ENCODE results near the gene PHACTR3.

The PHACTR3 gene

DNA sequence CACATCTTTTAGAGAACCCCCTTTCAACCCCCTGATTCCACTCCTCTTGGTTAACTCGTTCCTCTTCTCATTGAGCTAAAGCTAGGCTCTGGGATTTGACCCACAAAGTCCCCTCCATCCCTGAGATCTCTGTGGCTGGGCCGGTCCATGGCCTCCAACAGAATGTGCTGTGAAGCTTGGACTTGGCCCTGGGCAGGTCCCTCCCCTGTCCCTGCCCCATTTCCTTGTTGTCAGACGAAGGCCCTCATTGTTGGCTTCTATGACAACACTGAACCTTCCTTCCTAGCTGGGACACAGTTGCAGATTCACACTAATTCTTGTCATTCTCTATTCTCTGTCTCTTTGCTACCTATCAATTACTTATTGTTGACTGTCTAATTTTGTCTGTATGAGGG is 173.0 kb downstream of the PHACTR3 start:
- DNase-seq (ENCODE audit: low read depth), result no peak

DNA sequence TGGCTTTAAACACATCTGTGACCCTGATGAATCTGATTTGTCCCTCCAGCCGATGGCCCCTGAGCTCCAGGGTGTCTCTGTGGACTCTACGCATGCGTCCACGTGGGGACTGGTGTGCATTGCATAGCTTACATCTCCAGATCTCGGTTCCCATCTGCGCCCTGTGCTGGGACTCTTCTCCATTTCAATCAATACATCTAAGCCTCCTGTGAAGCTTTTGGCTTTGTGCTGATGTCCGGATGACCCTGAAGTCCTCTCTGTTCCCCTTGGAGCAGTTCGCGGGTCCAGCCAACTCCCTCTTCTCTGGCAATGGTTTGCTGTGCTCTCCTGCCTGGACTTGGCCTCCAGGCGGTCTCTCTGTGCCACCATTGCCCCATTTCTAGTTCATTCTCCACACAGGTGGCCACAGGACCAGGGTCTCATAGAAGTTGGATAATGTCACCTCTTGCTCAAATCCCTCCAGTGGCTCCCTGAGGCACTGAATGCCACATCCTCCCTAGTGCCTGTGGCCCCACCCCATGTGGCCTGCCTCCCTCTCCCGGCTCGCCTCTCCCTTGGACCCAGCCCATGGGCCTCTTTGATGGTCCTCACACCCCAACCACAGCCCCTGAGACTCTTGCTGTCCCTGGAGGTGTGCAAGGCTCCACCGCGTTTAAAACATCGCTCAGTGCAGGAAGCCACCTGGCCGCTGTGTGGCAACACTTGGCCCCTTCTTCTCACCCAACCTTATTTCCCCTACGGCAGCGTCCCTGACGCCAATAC is 173.7 kb downstream of the PHACTR3 start:
- no peak for DNase-seq (ENCODE audit: low read depth)

DNA sequence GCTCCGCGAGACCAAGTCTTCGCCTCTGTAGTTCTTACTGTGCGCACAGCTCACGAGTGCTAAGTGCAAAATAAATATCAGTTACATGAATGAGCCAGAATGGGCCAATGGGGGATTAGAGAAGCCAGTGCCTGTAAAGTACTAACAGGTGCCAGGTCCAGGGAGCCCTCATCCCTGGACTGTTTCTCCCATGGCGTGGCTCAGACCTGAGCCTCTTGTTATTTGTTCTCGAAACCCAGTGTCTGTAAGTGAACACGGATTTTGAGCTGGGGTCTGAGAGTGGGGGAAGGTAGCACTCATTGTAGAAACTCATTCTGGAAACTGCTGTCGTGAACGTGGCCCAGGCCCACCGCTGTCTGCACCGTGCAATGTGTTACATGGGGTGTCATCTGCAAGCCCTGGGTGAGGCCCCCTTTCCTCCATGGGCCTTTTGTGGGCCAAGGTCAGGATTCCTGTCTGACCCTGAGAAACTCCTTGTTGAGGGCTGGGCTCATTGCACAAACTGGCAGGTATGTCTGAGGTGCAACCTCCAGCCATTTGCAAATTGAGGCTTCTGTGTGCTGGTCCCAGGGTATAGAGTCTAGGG is 174.4 kb downstream of the PHACTR3 start:
- no peak for DNase-seq (ENCODE audit: low read depth)

DNA sequence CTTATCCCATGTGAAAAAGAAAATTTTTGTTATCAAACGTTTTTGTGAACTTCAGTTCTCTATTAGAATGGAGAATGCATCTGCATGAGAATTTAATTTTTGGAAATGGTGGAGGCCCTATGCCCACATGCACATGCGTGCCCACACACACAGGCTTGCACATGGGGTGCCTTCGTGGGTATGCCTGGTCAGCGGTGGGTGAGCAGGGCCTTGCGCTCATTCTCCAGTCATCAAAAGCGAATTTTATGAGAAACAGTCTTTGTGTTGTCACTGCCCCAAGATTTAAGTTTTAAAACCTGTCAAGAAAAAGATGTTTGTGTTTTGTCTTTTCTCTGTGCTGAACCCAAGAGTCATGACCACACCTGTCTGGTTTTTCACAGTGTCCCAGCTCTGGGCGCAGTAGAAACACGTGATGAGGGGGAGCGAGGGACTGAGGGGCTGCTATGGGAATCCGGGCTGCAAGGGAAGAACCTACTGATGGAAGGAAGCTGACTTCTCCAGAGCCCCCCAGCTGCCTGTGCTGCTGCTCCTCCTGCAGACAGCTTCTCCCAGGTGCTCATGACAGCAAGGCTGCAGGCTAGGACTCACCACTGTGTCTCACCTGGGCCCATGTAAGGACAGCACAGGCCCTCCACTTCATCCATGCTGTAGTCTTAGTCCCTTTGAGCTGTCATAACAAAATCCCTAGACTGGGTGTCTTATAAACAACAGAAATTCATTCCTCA is 175.5 kb downstream of the PHACTR3 start:
- DNase-seq (ENCODE audit: low read depth), result no peak

DNA sequence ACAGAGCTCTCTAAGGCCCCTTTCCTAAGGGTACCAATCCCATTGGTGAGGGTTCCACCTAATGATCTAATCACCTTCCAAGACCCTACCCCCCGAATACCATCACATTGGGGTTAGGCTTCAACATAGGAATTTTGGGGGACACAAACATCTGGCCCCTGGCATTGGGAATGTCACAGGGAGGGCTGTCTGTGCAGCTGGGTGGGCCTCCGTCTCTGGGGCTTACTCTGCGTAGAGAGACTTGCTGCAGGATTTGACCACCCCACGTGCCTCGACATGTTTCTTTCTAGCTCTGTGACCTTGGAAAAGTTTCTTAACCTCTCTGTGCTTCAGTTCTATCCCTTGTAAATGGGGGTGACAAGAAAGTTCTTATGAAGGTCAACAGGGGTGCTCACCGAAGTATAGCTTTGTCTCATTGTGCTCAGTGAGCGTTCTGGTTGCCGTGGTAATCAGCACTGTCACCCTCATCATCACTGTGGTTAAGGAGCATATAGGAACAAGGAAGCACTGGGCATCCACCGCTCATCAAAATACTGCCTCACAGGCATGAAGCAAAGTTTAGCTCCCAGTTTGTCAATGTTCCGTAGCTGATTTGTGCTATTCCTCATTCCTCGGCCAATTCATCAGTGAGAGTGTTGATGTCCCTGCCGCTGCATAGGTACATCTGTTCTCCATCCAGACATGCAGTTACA is 176.3 kb downstream of the PHACTR3 start:
- DNase-seq (ENCODE audit: low read depth), result no peak

DNA sequence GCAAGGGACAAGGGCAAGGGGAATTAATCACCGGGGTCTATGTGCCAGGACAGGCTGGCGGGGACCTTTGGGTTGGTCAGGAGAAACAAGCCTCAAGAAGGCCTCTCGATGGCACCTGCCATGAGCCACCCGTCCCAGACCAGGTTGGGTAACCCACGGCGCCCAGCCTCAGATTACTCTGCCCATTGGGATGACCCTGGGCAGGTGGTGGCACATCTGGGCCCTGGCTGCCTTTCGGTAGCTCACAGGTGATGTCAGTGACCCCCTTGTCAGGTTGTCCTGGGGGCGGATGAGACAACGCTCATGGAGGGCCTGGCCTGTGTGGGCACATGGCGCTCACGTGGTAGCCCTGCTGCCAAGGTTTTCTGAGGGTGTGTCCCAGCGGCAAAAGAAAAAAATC is 176.9 kb downstream of the PHACTR3 start:
- no peak for DNase-seq (ENCODE audit: low read depth)

DNA sequence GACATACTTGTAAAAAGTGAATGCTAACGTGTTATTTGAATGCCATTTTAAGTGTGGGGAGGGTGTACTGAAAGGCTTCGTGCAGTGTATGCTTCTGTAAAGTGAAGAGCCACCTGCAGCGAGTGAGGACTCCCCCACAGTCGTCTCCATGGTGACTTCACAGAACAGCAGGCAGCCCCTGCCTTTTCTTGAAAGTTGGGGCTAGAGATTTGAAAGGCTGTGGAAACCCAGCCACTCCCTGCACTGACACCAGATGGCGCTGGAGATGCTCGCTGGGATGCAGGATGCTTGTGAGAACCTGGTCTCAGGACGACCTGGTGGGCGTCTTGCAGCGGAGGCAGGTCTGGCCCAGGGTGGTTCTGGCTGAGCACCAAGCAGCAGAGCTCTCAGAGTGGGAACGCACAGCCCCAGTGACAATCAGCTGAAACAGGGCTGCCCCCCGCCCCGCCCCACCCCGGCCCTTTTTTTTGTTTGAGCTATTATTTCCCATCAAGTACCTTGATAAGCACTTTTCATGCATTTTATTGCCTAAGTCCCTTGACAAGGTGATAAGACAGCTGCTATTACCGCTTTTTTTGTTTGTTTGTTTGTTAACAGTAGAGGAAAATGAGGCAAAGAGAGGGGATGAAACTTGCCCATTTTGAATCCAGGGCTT is 178.8 kb downstream of the PHACTR3 start:
- DNase-seq (ENCODE audit: low read depth), result no peak

DNA sequence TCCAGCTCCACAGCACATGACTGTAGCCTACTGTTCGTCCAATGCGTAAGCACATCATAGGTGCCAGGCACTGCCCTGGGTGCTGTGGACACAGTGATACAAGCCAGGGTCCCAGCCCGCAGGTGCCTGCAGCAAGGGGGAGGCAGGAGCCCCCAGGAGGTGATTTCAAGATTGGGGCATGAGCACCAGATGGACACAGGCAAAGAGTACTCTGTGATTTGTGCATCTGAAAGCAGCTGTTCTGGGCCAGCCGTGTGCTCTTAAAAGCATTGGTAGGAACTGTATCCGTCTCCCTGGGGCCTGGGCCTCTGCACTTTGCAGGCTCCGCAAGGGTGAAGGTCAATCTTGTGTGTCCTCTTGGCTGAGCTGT is 179.3 kb downstream of the PHACTR3 start:
- DNase-seq (ENCODE audit: low read depth), result no peak

DNA sequence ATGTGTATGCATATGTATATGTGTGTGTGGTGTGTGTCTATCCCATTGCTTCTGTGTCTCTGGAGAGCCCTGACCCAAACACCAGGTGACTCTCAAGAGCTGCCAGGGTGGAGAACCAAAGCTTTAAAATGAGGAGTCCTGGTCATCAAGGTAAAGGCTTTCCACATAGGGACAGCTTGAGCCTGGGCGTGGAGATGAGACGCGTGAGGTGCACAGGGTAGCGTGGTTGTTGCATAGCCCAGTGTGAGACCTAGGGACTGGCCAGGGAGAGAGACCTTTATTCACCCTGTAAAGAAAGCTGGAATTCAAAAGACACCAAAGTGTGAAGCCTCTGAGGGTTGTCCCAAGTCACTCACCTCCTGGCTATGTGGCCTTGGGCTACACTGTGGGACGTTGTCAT is 180.0 kb downstream of the PHACTR3 start:
- no peak for DNase-seq (ENCODE audit: low read depth)

DNA sequence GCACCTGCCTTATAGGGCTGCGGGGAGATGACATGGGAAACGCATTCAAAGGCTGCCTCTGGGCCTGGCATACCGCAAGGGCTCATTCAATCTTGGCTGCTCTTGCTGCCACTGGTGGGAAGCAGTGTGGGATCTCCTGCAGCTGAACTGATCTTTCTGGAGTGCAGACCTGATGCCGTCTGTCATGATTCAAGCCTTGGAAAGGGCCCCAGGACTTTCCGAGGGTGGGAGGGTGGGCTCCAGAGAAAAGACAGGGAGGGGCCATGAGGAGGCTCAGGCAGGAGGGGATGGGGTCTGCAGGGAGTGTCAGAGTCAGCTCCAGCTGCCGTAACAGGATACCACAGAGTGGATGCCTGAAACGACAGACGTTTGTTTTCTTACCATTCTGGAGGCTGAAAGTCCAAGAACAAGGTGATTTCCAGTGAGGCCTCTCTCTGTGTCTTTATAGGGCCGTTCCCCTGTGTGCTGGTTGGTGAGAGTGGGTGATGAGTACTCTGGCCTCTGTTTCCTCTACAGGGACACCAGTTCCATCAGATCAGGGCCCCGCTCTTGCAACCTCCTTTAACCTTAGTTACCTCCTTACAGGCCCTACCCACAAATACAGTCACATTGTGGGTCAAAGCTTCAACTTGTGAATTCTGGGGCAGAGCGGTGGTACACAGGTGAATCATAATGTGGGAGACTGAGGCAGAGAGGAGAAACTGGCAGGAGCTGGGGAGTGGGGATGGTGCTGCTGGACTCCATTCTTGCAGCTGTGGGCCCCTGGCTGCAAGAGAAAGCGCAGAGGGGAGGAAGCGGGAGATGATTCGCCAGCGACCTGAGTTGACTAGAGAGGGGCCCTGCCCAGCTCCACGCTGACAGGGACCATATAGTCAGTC is 180.7 kb downstream of the PHACTR3 start:
- no peak for DNase-seq (ENCODE audit: low read depth)

DNA sequence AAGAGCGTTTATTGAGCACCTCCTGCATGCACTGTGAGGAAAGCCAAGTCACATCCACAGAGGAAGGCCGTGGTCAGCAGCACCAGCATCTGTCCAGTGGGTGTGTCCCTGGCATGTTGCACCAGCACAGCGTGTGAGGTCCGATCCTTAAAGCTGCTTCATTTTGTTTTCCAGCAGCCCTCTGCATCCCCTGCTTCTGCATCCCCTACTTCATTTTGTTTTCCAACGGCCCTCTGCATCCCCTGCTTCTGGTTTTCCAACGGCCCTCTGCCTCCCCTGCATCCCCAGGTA is 181.3 kb downstream of the PHACTR3 start:
- no peak for DNase-seq (ENCODE audit: low read depth)

DNA sequence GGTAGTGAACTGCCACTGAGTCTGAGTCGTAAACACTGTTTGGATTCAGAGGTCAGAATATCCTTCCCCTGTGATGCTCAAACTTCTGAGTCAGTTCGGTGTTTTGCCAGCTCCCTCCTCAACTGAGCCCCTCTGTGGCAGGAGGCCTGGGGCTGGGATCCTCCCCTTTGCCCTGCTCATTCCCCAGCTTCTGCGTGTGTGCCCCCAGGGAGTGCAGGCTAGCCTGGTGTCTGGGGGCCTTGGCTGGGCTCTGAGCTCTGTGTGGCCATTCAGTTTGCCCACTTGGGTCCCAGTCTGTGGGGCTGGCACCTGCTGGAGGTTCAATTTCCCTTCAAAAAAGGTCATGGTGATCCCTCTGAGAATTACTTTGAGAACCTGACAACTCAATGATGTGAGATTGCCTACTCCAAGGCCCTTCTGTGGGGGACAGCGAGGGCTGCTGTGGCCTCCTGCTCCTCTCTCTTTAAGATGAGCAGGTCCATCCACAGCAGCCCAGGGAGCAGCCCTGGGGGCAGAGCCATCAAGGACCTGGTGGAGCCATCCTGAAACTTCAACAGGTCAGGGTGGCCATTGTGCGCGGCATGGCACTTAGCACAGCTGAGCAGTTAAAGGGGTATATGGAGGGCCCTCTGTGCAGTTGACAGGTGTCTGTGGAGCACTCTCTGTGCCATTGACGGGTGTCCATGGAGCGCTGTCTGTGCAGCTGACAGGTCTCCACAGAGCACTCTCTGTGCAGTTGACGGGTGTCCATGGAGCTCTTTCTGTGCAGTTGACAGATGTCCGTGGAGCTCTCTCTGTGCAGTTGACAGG is 181.9 kb downstream of the PHACTR3 start:
- no peak for DNase-seq (ENCODE audit: low read depth)

DNA sequence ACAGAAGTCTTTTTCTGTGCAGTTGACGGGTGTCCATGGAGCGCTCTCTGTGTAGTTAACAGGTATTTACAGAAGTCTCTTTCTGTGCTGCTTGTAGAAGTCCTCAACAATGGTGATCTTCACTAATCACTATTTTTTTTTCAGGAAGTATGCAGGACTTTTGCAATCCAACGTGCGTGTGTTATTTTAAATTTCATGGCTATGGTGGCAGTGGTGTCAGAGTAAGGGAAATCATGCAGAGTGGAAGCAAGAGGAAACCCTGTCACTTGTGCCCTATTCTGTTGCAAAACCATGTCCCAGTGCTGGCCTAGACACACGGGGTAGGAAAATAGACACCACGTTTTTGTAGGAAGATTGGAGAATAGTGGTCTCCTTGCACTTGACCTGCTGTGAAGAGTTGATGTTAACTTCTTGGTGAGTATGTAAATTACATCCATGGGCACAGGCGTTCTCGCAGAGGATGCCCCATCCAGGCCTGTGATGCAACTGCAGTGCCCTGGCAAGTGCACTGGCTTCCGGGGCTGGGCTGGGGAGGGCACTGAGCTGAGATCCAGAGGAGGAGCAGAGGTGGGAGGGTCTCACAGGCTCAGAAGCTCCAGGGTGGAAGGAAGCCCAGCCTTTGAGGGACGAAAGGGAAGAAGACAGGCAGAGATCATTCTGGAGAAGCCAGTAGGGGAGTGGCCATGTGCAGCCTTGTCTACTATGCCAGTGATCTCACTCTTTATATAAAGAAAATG is 182.6 kb downstream of the PHACTR3 start:
- no peak for DNase-seq (ENCODE audit: low read depth)

DNA sequence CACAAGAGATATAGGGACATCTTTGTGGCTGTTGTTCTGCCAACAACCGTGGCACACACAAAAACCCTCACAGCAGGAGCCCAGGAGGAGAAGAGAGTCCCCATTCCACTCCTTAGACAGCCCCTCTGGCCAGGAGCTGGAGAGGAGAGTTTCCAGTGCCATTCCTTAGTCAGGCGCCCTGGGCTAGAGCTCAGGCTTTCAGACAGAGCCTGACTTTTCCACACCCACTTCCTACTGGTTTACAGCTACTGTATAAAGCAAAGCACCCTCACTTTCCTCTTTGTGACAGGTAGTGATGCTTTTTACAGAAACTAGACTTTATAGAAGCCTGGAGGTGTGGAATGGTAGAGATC is 183.2 kb downstream of the PHACTR3 start:
- no peak for DNase-seq (ENCODE audit: low read depth)

DNA sequence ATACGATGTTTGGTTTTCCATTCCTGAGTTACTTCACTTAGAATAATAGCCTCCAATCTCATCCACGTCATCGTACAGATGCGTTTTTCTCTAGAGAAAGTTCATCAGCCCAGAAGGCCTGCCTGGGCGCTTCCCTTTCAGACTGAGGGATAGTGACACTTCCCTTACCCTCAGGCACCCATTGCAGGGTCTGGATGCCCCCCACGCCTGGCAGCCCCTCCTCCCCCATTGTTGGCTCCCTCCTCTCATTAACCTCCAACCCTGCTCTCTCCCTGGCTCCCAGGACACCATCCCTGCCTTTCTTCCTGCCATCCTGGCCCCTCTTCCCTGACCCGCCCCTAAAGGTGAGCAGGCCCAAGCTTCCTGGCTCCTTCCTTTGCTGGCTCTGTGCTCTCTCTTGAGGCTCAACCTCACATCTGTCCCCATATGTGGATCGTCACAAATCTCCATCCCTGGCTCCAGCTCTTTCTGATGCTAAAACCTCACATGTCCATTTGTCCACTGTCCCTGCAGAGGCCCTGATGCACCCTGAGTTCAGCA is 183.9 kb downstream of the PHACTR3 start:
- no peak for DNase-seq (ENCODE audit: low read depth)

DNA sequence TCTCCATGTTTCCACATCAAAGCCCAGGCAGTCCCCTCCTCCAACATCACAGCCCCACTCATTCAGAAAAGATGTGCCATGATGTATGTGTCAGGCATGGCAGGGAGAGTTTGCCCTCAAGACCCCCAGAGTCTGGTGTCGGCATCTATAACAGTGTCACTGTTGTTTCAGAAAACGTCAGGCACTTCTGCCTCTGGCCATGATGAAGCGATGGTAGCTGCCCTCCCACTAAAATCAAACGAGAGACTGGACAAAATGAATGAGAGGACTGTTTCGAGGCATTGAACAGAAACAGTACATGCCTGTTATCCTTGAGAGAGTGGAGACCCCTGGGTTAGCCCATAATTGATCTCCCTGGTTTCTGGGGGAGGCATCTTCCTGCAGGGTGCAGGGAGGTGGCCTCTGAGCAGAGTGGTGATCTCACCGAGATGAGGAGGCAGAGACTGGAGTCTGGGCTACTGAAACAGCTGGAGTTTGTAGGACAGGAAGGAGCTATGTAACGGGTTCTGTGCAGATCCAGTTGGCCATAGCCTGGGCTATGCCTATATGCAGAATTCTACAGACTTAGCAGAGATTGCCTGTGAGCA is 184.6 kb downstream of the PHACTR3 start:
- no peak for DNase-seq (ENCODE audit: low read depth)

DNA sequence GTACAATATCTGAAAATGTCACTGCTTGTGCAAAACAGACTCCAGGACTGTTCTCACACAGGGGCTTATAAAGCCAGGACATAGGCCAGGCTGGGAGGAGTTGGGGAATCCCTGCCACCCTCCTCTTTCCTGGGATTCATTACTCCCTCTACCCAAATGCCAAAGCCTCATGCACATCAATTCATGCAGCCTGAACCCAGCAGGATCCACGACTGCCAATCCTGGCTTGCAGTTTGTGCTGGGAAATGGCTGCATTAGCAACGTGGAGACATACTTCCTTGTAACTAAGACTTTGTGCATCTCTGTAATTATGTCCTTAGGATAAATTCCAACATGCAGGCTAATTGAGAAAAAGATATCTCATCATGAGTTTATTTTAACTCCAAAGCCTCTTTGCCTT is 185.3 kb downstream of the PHACTR3 start:
- DNase-seq (ENCODE audit: low read depth), result no peak

DNA sequence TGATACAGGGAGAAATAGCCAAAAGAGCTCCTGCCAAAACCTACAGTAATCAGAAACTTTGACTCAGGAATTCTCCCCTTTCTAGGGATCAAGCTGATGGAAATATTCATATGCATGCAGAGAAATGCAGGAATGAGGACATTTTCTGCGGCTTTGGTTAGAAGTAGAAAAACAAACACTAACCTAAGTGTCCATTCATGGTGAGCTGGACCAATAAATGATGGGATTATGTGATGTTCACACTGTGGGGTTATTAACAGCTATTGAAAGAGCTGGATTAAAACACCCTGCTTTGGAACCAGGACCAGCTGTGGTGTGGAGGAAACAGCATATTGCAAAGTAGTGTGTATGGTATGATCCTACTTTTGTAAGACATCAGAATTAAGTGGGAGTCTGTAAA is 186.0 kb downstream of the PHACTR3 start:
- no peak for DNase-seq (ENCODE audit: low read depth)

DNA sequence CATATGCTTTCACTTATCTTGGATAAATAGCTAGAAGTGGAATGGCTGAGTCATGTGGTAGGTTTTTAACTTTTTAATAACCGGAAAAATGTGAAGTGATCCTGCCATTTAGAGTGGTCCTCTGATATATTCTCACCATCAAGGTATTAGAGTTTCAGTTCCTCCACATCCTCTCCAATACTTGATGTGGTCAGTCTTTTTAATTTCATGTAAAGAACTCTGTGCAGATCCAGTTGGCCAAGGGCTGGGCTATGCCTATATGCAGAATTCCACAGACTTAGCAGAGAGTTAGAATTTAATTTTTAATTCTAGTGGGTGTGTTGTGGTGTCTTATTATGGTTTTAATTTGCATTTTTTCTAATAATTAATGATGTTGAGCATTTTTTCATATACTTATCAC is 188.0 kb downstream of the PHACTR3 start:
- DNase-seq (ENCODE audit: low read depth), result no peak

Measured in activated T-helper 9 cell treated with anti-CD3 and anti-CD28 coated beads, Interleukin-2, amount 50 U/mL, for 16 hours (primary cell).